Tibial artery (tissue), 4 donors: Measurements from ENCODE around the gene TSR3.

ENCODE experiments used
- DNase-seq, 2 donors: peaks; one replicate each; pipeline ENCODE4 v3.0.0-alpha.2; 2019
- H3K27ac ChIP-seq, 2 donors: fragments of 200-600 bp; sonication (generic) in 1 of 2; 1 replicate in 1 of 2; 2 replicates in 1 of 2; pipeline ENCODE4 v1.5.1; 2018 to 2019; ENCODE audit warnings: mild to moderate bottlenecking in 1 of 2
- H3K27me3 ChIP-seq, 2 donors: fragments of 200-600 bp; sonication (generic) in 1 of 2; one replicate each; pipeline versions ENCODE4 v1.5.1 to v1.6.0; 2016 to 2019
- H3K36me3 ChIP-seq, 3 donors: fragments of 200-600 bp; sonication (generic) in 2 of 3; one replicate each; pipeline ENCODE4 v1.5.1; 2016 to 2019; ENCODE audit warnings: mild to moderate bottlenecking in 2 of 3
- H3K4me1 ChIP-seq, 4 donors: fragments of 200-600 bp; sonication (generic) in 2 of 4; 1 replicate in 3 of 4; 2 replicates in 1 of 4; pipeline ENCODE4 v1.5.1; 2016 to 2019
- H3K4me3 ChIP-seq, 2 donors: fragments of 200-600 bp; sonication (generic) in 1 of 2; 1 replicate in 1 of 2; 2 replicates in 1 of 2; pipeline ENCODE4 v1.5.1; 2018 to 2019; ENCODE audit warnings: mild to moderate bottlenecking in 2 of 2
- H3K9me3 ChIP-seq, 3 donors: fragments of 200-600 bp; sonication (generic) in 1 of 3; one replicate each; pipeline ENCODE4 v1.5.1; 2016 to 2019
- CTCF ChIP-seq, 2 experiments: fragments of 200-600 bp in 1 of 2; fragments of 450-650 bp in 1 of 2; IDR thresholded peaks; one replicate each; pipeline ENCODE4 v1.5.1; 2017 to 2019; ENCODE audit warnings: antibody characterized with exemption in 2 of 2, mild to moderate bottlenecking in 1 of 2, moderate library complexity in 1 of 2
- intact Hi-C: fragments of 100-400 bp; cut with DNase I; formaldehyde crosslinking; loops from one replicate; pipeline ENCODE4 v1.15.0; 2023; ENCODE audit warnings: low total_unique reads

The TSR3 gene

DNA sequence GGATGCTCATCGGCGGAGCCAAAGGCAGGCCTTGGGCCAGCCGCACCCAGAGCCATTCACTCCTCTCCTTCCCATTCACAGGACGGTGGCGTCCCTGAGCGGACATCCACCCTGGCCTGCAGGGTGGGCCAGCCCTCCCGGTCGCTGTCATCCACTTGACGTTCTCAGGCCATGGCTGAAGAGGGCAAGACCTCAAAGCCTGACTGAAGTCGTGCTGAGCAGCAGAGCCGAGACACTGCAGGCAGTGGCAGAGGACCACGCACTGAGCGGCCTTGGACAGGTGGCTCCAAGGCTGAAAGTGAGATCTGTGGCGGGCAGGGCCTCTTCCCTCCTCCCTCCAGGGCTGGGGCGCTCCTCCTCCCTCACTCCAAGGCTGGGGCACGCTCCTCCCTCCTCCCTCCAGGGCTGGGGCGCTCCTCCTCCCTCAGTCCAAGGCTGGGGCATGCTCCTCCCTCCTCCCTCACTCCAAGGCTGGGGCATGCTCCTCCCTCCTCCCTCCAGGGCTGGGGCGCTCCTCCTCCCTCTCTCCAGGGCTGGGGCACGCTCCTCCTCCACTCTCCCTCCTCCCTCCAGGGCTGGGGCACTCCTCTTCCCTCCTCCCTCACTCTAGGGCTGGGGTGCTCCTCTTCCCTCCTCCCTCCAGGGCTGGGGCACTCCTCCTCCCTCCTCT is 24.2 kb upstream of the TSR3 start:
- intact Hi-C loops, result no loop called here
- DNase-seq, result no peak
- H3K9me3 ChIP-seq, result no peaks in the 10 kb centered on the region
- no peak overlapping the region for H3K4me3 ChIP-seq
- no peaks in the 10 kb centered on the region for H3K27me3 ChIP-seq
- H3K36me3 ChIP-seq, result peaks cover under 1 to 50% (median 30%) of the 10 kb centered on the region in 3 donors
- H3K4me1 ChIP-seq, result peaks cover 8 to 28% (median 21%) of the 10 kb centered on the region in 4 donors
- H3K27ac ChIP-seq, result no peak overlapping the region
- no peak for TF ChIP-seq CTCF (IDR thresholded peaks at IDR 0.05)

DNA sequence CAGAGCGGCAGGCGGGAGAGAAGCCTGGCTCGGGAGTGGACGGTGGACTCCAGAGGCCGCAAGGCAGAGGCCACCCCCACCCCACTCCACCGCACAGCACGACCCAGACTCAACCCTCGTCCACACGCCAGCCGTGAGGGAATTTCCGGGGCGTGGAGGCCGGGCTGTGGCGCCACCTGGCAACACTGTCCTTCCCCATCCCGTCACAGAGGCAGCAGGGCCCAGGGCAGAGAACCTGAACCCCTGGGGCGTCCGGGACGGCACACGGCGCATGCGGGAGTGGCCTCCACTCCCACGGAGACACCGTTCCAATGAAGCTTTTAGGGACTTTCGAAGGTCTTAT is 23.6 kb upstream of the TSR3 start:
- intact Hi-C loops, result no loop called here
- peaks cover 8 to 28% (median 21%) of the 10 kb centered on the region in 4 donors for H3K4me1 ChIP-seq
- DNase-seq, result no peak
- no peaks in the 10 kb centered on the region for H3K9me3 ChIP-seq
- no peak for TF ChIP-seq CTCF (IDR thresholded peaks at IDR 0.05)
- no peak overlapping the region for H3K27ac ChIP-seq
- H3K27me3 ChIP-seq, result no peaks in the 10 kb centered on the region
- peaks cover 0 to 53% (median 29%) of the 10 kb centered on the region in 3 donors for H3K36me3 ChIP-seq
- H3K4me3 ChIP-seq, result no peak overlapping the region

DNA sequence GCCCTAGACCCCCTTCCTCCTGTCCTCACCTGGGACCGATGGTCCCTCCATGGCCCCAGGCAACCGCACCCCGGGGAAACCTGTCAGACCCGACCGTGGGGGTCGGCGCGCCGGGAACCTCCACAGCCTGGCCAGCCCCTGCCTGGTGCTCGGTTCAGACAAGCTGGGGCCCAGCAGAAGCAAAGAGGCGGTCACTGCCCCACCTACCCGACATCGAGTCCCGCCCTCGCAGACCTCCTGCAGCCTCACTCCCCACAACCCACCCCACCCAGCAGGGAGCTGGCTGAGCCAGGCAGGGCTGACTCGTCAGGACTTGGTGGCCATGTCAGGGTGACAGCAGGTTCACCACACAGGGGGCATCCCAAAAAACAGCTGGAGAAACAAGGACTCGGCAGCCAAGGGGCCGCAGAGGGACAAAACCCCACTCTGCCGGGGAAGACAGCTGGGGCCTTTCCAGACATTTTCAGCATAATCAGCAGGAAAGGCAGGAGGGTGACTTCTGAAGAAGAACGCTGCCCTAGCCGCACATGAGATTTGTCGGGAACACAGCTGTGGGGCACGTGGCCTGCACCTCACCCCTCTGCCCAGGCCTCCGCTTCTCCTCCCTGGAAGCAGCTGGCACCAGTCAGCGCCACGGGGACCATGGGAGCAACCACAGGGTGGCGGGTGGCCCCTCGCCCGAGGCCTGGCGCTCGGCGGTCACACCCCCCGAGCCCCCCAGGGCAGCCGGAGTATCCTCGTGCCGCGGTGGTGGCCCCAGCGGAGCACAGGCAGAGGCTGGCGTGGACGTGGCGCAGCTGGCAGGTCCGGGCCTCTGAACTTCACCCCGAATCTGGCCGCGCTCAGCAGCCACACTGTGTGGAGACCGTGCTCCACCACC is 23.0 kb upstream of the TSR3 start:
- H3K27me3 ChIP-seq, result no peaks in the 10 kb centered on the region
- DNase-seq, result no peak
- H3K9me3 ChIP-seq, result no peaks in the 10 kb centered on the region
- no peak for TF ChIP-seq CTCF (IDR thresholded peaks at IDR 0.05)
- H3K27ac ChIP-seq, result no peak overlapping the region
- H3K4me1 ChIP-seq, result peaks cover 8 to 23% (median 18%) of the 10 kb centered on the region in 4 donors
- no peak overlapping the region for H3K4me3 ChIP-seq
- intact Hi-C loops, result no loop called here
- peaks cover 0 to 59% (median 35%) of the 10 kb centered on the region in 3 donors for H3K36me3 ChIP-seq

- H3K36me3 ChIP-seq, result peaks cover 0 to 77% (median 47%) of the 10 kb centered on the region in 3 donors
- H3K4me3 ChIP-seq, result no peak overlapping the region
- no peaks in the 10 kb centered on the region for H3K27me3 ChIP-seq
- no peak overlapping the region for H3K27ac ChIP-seq
- intact Hi-C loops, result no loop called here
- DNase-seq, result no peak
- no peak for TF ChIP-seq CTCF (IDR thresholded peaks at IDR 0.05)
- H3K9me3 ChIP-seq, result no peaks in the 10 kb centered on the region
- peaks cover 0 to 2% (median 0%) of the 10 kb centered on the region in 4 donors for H3K4me1 ChIP-seq
These were observed 20.7 kb upstream of the TSR3 start for GRCh38 chr16:1372292-1372950.

- Histone ChIP-seq H3K36me3 (peaks cover 8 to 81% (median 57%) of the 10 kb centered on the region in 3 donors), H3K4me1 (no peaks in the 10 kb centered on the region), H3K27me3 (no peaks in the 10 kb centered on the region), H3K9me3 (no peaks in the 10 kb centered on the region), H3K27ac (no peak overlapping the region), H3K4me3 (no peak overlapping the region)
- intact Hi-C loops, result no loop called here
- no peak for DNase-seq
- TF ChIP-seq CTCF (IDR thresholded peaks at IDR 0.05), result no peak
These were observed 19.6 kb upstream of the TSR3 start for GRCh38 chr16:1371054-1371978.
